Choroid plexus epithelial cell (primary cell): ENCODE results near the gene FERMT3.
A peak's percentile ranks its signal among the peaks of the same experiment; 100 is the strongest.

Experiments used
- DNase-seq: peaks from one replicate; pipeline ENCODE4 v3.0.0-alpha.2; 2010; ENCODE audit warnings: low read depth
- H3K4me3 ChIP-seq: 2 replicates; pipeline ENCODE4 v1.5.1; 2011; ENCODE audit warnings: low read depth, mild to moderate bottlenecking, control low read depth, low read length, moderate library complexity
- TF ChIP-seq, protein P1 (sequence below): conservative IDR thresholded peaks from 2 replicates; pipeline ENCODE4 v1.5.1; 2011; ENCODE audit warnings: low read depth, mild to moderate bottlenecking, control low read depth, inconsistent platforms, low read length, moderate library complexity

Gene FERMT3

DNA sequence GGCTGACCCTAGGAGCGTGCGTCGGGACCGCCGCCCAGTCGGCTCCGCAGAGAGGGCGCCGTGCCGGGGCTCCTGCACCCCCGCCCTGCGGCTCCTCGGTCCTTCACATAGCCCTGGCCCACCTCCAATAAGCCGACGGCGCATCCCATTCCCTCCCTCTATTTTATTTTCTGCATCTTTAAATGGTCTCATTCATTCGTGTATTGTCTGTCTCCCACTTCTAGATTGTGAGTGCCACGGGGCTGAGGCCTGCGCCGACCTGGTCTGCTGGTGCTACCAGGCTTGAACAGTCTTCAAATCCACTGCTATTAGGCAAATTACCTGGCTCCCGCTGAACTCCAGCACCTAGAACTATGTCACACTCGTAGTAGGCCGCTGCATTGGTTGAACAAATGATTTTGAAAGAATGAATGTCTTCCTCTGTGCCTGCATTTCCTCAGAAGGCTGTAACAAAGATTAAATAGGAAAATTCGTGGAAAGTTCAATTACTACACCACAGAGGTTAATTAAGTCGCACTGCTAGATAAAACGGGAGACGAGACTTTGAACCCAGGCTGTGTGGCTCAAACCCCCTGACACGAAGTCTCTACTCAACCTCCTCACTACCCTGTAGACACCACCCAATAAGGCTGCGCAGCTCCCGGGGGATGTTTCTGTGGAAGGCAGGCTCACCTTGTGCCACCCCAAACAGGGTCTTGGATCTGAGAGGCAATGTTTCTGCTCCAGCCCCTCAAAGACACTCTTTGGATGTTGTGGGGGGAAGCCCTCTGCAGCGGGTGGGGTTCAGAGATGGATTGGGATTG is 41.4 kb downstream of the FERMT3 start:
- TF ChIP-seq, protein P1, sequence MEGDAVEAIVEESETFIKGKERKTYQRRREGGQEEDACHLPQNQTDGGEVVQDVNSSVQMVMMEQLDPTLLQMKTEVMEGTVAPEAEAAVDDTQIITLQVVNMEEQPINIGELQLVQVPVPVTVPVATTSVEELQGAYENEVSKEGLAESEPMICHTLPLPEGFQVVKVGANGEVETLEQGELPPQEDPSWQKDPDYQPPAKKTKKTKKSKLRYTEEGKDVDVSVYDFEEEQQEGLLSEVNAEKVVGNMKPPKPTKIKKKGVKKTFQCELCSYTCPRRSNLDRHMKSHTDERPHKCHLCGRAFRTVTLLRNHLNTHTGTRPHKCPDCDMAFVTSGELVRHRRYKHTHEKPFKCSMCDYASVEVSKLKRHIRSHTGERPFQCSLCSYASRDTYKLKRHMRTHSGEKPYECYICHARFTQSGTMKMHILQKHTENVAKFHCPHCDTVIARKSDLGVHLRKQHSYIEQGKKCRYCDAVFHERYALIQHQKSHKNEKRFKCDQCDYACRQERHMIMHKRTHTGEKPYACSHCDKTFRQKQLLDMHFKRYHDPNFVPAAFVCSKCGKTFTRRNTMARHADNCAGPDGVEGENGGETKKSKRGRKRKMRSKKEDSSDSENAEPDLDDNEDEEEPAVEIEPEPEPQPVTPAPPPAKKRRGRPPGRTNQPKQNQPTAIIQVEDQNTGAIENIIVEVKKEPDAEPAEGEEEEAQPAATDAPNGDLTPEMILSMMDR, result no peak
- H3K4me3 ChIP-seq, result peak overlapping the region; percentile 64
- DNase-seq, result no peak

DNA sequence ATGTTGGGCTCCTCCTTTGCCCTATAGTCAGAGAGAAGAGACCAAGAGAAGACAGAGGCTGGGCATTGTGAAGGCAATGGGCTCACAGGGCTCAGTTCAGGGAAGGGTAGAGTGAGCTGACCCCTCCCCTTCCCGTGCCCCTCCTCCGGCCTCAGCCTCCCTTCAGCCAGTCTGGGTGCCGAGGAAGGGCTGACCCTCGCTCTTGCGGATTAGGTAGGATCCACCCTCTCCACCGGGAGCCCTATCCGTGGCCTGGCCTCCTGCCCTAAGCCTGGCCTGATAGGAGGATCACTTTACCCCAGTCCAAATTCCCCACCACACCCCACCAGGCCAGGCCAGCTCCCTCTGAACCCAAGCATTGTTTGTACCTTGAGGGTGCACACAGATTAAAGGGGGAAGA is 42.1 kb downstream of the FERMT3 start:
- TF ChIP-seq, protein P1, result no peak
- no peak overlapping the region for H3K4me3 ChIP-seq
- DNase-seq, result no peak

DNA sequence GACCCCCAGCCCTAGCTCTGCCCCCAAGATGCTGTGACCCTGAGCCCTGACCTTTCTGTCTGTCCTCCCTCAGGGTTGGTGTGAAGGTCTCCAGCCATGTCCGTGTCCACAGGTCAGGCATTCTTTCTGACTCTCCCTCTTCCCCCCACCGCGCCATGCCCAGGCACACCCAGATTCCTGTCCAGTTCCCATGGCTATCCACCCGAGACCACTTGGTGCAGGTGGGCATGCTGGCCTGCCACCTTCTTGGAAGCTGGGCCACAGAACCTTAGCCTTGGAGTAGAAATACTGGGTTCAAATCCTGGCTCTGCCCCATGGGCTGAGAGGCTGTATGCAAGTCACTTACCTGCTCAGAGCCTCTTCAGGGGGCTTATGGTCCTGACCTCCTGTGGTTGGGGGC is 42.5 kb downstream of the FERMT3 start:
- H3K4me3 ChIP-seq, result no peak overlapping the region
- TF ChIP-seq, protein P1, result no peak

DNA sequence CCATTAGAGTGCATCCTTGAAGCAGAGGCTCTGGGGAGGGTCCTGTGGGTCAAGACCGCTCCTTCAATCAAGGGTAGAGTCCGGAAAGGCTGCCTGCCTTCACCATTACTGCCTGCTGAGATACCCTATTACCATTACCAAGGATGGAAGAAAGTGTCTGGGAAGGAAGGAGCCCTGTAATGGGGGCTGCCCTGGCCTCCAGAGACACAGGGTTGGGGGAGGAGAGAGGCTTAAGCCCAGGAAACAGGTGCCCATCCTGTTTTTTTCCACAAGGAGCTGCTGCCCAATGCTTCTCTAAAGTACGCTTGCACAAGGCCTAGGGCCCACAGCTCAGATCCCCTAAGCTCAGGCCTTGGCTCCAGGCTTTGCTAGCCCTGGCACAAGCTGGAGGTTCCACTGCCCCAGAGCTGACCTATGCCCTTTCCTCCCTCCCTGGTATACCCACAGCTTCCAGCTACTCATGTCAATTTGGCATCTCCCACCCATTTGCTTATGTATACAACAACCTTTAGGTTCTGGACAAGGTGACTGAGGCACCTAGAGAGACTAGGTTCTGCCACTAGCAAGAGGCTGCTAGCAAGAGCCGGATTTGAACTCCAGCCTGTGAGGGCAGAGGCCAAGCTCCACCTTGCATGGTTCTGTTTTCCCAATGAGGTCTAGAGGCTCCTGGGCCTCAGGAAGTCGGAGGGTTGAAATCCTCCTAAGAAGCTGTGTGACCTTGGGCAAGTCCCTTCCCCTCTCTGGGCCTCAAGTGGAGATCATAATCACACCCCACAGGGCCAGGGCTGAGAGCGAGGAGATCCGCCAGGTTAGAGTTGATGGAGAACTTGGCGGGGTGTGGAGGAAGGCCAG is 43.3 kb downstream of the FERMT3 start:
- TF ChIP-seq, protein P1, result no peak
- no peak overlapping the region for H3K4me3 ChIP-seq
- DNase-seq, result no peak

More for the DNA sequence above, 42.5 kb downstream of the FERMT3 start:
- DNase-seq, result no peak

DNA sequence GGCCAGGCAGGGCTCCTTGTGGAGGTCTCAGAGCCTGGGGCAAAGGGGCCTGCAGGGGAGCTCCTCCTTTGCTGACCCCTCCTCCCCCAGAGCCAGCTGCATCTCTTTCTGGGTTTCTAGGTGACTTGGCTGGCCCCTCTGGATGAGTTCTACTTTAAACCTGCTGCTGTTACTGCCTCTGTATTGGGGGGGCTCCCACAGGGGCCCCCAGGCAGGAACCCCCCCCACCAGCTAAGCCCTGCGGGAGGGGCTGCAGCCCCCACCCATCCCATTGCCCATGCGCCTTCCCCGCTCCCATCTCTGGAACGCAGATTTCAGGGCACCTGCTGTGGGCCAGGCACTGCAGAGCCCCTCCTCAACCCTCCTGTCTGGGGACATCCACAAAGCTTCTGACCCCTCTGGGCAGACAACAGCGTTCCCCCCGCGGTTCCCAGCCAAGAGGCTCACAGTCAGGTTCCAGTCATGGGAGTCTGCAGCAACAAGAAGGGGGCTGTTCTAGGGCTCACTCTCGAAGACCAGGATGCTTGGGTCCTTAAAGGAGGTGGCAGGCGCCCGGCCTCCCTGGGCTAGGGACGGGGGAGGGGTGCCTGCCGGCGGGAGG is 44.0 kb downstream of the FERMT3 start:
- TF ChIP-seq, protein P1, result no peak
- DNase-seq, result no peak
- peak overlapping the region; percentile 63 for H3K4me3 ChIP-seq

DNA sequence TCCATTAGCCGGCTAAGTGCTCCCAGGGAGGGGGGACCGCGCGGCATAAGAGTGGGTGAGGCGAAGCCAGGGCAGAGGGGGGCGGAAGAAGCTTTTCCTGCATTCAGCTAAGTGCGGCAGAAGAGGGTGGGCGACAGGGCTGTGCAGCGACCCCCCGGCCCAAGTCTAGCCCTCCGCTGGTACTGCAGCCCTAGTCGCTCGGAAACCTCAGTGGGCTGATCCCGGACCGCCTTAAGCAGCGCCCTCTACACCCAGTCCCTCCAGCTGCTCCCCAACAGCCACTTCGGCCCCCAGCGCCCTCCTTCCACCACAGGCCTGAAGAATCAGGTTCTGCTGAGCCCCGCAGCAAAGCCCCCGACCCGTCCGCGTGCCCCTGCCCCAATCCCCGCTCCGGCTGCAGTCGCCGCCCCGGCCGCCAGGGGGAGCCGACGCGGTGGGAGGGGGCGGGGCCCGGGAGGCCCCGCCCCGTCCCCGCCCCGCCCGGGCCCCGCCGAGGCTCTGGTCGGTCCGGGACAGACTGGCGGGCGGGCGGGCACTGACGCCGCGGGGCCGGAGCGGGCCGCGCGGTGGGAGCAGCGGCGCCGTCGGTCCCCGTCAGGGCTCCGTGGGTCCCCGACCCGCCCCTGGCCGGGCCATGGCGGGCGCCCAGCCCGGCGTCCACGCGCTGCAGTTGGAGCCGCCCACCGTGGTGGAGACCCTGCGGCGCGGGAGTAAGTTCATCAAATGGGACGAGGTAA is 44.7 kb downstream of the FERMT3 start, which contains the start of gene PLCB3:
TSS of gene PLCB3 (plus strand) at position 515 of the 737 bp plus-strand sequence. CDS start at position 635, 120 bp downstream.
- DNase-seq, result no peak
- TF ChIP-seq, protein P1, result peak; percentile 45
- H3K4me3 ChIP-seq, result peak within 1 kb of the TSS; percentile 63
